Astrocyte of the hippocampus (primary cell): Measurements from ENCODE around the gene KCNQ5.

Source experiments
- DNase-seq: peaks from one replicate; pipeline ENCODE4 v3.0.0; 2011; ENCODE audit warnings: low read depth, low spot score

The KCNQ5 gene

GRCh38 chr6:72675396-72675795, 53.5 kb downstream of the KCNQ5 start:
- DNase-seq: peak; percentile 40

- DNase-seq: no peak
These were observed 55.1 kb downstream of the KCNQ5 start for GRCh38 chr6:72676995-72677394.

GRCh38 chr6:72677740-72678139, 55.9 kb downstream of the KCNQ5 start:
- DNase-seq: no peak

GRCh38 chr6:72683797-72684196, 61.9 kb downstream of the KCNQ5 start:
- DNase-seq: no peak

GRCh38 chr6:72689107-72689954, 67.5 kb downstream of the KCNQ5 start:
- DNase-seq: no peak

GRCh38 chr6:72691249-72691648, 69.4 kb downstream of the KCNQ5 start:
- no peak for DNase-seq

- no peak for DNase-seq
These were observed 74.2 kb downstream of the KCNQ5 start for GRCh38 chr6:72696055-72696454.

GRCh38 chr6:72699159-72699558, 77.3 kb downstream of the KCNQ5 start:
- no peak for DNase-seq

GRCh38 chr6:72702421-72702820, 80.6 kb downstream of the KCNQ5 start:
- no peak for DNase-seq

GRCh38 chr6:72703093-72703492, 81.2 kb downstream of the KCNQ5 start:
- DNase-seq: no peak

- DNase-seq: no peak
These were observed 83.1 kb downstream of the KCNQ5 start for GRCh38 chr6:72704979-72705378.

- no peak for DNase-seq
These were observed 87.6 kb downstream of the KCNQ5 start for GRCh38 chr6:72709431-72709830.

- DNase-seq: no peak
These were observed 89.9 kb downstream of the KCNQ5 start for GRCh38 chr6:72711731-72712130.

- DNase-seq: peak; percentile 21
These were observed 91.0 kb downstream of the KCNQ5 start for GRCh38 chr6:72712910-72713309.

- DNase-seq: no peak
These were observed 93.3 kb downstream of the KCNQ5 start for GRCh38 chr6:72715119-72715518.

- DNase-seq: no peak
These were observed 95.1 kb downstream of the KCNQ5 start for GRCh38 chr6:72716916-72717315.

GRCh38 chr6:72720464-72720863, 98.6 kb downstream of the KCNQ5 start:
- DNase-seq: no peak

GRCh38 chr6:72721346-72721745, 99.5 kb downstream of the KCNQ5 start:
- no peak for DNase-seq

GRCh38 chr6:72724545-72724944, 102.7 kb downstream of the KCNQ5 start:
- peak; percentile 72 for DNase-seq

GRCh38 chr6:72728706-72729343, 107.0 kb downstream of the KCNQ5 start:
- no peak for DNase-seq

- no peak for DNase-seq
These were observed 111.2 kb downstream of the KCNQ5 start for GRCh38 chr6:72733045-72733444.

GRCh38 chr6:72738091-72738490, 116.2 kb downstream of the KCNQ5 start:
- DNase-seq: no peak

GRCh38 chr6:72739368-72739779, 117.5 kb downstream of the KCNQ5 start:
- no peak for DNase-seq
